ENCODE results near the gene HNF1A. TPM values are rescaled to one million over a fixed set of nuclear protein-coding genes. Genes with fewer than 3 reads are reported as not detected.
A peak's percentile ranks its signal among the peaks of the same experiment; 100 is the strongest.

Gene HNF1A
- total and polyA plus RNA-seq, 2 of the 13 experiments (the other 11 are each of a cell fraction or from before 2014, with no cell fraction given), result 13.4 to 34.7 TPM

GRCh38 chr12:120979862-120980696 is 1.7 kb downstream of the HNF1A start (continued):
- no peak for TF ChIP-seq RFX5 (IDR thresholded peaks at IDR 0.05; ENCODE audit: low read depth, low read length)
- no peak for TF ChIP-seq ATF3 (CRISPR knock-in tag; IDR thresholded peaks at IDR 0.05)
- TF ChIP-seq BATF2 (CRISPR knock-in tag; IDR thresholded peaks at IDR 0.05), result no peak
- TF ChIP-seq ZNF790 (CRISPR knock-in tag; IDR thresholded peaks at IDR 0.05; ENCODE audit: borderline replicate concordance), result no peak
- TF ChIP-seq MAZ (IDR thresholded peaks at IDR 0.05; ENCODE audit: borderline replicate concordance, low read depth, low read length), result peak; percentile 58
- TF ChIP-seq MAZ (CRISPR knock-in tag; IDR thresholded peaks at IDR 0.05; ENCODE audit: low read depth), result peak; percentile 66; the same call in 1 of the 2 replicates
- TF ChIP-seq IRF1 (CRISPR knock-in tag; IDR thresholded peaks at IDR 0.05; ENCODE audit: low read depth), result no peak
- peak; percentile 50; the same call in 1 of the 2 replicates for TF ChIP-seq CHD2 (IDR thresholded peaks at IDR 0.05; ENCODE audit: low read depth, low read length)
- peak; percentile 94 for TF ChIP-seq PAXIP1 (CRISPR knock-in tag; conservative IDR thresholded peaks at IDR 0.05)
- no peak; the same call in 1 of the 2 replicates for TF ChIP-seq ZNF296 (CRISPR knock-in tag; conservative IDR thresholded peaks at IDR 0.05)
- TF ChIP-seq TRAFD1 (CRISPR knock-in tag; IDR thresholded peaks at IDR 0.05; ENCODE audit: borderline replicate concordance), result no peak
- no peak for TF ChIP-seq ZNF12 (CRISPR knock-in tag; IDR thresholded peaks at IDR 0.05)
- TF ChIP-seq RELA (CRISPR knock-in tag; IDR thresholded peaks at IDR 0.05), result no peak
- TF ChIP-seq ZBTB7A (CRISPR knock-in tag; IDR thresholded peaks at IDR 0.05), result no peak
- no peak for TF ChIP-seq ZFP1 (CRISPR knock-in tag; IDR thresholded peaks at IDR 0.05)
- TF ChIP-seq ZKSCAN5 (CRISPR knock-in tag; IDR thresholded peaks at IDR 0.05), result no peak
- TF ChIP-seq NR3C1 (CRISPR knock-in tag; IDR thresholded peaks at IDR 0.05), result no peak
- TF ChIP-seq MXD1 (CRISPR knock-in tag; IDR thresholded peaks at IDR 0.05), result peak; percentile 52; the same call in 1 of the 2 replicates
- no peak for TF ChIP-seq ZNF644 (CRISPR knock-in tag; IDR thresholded peaks at IDR 0.05; ENCODE audit: low read depth)
- TF ChIP-seq SMAD3 (CRISPR knock-in tag; IDR thresholded peaks at IDR 0.05), result no peak
- TF ChIP-seq KAT7 (CRISPR knock-in tag; IDR thresholded peaks at IDR 0.05; ENCODE audit: borderline replicate concordance), result no peak

Data from HepG2 (cell line).